Activated CD8-positive, alpha-beta memory T cell treated with anti-CD3 and anti-CD28 coated beads, Interleukin-2, amount 50 U/mL, for 48 hours (primary cell): ENCODE measurements around the gene XKR7.
"Not testable (repeated sequence)": the region's sequence is repeated elsewhere in the genome, so short reads cannot be mapped to it uniquely, and the experiment has no call there.

Source experiments
- DNase-seq: peaks from one replicate; pipeline ENCODE4 v3.0.0-alpha.2; 2020

Gene XKR7

DNA sequence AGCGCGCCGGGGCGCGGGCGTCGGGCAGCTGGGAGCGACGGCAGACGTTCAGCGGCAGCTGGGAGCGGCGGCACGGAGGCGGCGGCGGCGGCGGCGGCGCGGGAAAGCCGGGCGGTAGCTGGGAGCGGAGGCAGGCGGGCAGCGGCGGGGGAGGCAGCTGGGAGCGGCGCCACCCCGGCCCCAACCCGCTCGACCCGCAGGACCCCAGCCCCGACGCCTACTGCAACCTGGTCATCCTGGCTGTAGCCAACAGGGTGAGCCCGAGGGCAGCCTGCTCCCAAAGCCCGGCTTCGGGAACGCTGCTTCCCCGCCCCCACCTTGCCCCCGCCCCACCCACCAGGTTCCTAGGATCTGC lies 51.2 kb downstream of the XKR7 start:
- DNase-seq: no peak

DNA sequence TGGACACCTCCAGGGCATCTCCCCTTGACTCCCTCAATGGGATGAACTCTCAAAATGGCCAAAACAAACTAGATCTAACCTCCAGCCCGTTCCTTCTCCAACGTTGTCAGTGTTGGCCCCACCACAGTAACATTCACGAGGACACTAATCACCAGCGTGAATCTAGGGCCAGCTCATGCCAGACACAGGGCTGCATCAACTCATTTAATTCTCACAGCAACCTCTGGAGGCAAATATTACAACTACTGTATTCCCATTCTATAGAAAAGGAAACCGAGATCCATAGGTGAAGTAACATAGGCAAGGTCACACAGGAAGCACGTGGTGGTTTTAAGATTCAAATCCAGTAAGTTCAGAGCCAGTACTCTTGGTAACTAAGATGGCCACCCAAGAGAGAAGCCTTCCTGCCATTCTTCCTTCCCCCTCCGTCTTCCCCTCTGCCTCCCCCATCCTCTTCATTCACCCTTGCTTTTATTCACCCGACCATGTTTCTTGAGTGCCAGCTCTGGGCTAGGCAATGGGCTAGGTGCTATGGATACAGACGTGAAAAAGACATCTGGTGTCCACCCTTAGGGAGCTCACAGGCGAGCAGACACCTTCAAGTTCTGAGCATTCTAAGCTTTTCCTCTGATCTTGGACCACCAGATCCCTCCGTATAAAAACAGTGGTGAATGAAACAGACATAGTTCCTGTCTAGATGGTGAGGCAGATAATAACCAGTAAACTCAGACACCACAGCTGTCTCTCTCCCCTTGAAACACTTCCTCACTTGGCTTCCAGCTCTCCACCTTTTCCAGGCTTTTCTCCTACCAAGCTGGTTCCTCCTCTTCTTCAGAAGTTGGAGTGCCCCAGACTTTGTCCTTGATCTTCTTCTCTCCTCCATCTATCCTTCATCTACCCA lies 51.9 kb downstream of the XKR7 start:
- no peak for DNase-seq

DNA sequence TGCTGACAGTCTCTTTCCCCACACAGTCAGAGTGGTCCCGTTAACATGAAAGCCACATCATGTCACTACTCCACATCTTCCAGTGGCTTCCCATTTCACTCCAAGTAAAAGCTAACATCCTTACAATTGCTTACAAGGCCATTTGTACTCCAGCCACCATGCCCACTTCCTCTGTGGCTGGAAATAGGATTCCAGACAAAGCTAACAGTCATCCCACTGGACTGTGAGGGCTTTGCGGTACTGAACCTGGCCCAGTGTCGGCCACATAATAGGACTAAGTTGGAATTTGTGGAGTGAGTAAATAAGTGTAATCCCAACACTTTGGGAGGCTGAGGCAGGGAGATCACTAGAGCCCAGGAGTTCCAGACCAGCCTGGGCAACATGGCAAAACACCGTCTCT lies 53.1 kb downstream of the XKR7 start:
- no peak for DNase-seq

DNA sequence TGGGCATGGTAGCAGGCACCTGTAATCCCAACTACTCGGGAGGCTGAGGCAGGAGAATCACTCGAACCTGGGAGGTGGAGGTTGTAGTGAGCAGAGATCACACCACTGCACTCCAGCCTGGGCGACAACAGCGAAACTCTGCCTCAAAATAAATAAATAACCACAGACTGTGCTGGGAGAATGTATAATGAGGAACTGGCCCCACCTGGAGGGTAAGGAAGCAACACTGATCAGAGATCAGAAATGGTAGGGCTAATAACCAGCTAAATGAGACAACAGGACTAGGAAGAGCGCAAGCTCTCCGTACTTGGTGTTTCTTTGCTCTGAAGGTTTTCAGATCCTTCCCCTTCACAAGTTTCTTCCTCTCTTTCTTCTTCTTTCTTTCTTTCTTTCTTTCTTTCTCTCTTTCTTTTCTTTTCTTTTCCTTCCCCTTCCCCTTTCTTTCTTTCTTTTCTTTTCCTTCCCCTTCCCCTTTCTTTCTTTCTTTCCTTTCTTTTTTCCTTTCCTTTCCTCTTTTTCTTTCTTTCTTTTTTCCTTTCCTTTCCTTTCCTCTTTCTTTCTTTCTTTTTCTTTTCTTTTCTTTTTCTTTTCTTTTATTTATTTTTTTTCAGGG lies 56.8 kb downstream of the XKR7 start:
- no peak for DNase-seq

DNA sequence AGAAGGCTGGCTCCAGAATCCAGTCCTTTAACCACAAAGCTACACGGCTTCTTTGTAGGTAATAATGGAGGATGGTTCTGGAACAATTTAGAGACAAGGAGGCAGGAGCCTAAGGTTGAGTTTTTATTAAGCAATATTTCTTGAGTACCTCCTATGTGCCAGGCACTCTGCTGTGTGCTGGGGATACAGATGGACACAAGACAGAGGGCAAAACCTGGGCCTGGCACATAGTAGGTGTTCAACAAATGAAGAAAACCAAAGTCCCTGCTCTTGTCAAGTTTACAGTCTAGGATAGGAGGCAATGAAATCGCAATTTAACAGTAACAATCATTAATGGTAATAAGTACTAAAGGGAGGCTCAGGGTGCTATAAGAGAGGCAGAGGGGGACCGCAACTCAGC lies 59.7 kb downstream of the XKR7 start:
- DNase-seq: no peak

DNA sequence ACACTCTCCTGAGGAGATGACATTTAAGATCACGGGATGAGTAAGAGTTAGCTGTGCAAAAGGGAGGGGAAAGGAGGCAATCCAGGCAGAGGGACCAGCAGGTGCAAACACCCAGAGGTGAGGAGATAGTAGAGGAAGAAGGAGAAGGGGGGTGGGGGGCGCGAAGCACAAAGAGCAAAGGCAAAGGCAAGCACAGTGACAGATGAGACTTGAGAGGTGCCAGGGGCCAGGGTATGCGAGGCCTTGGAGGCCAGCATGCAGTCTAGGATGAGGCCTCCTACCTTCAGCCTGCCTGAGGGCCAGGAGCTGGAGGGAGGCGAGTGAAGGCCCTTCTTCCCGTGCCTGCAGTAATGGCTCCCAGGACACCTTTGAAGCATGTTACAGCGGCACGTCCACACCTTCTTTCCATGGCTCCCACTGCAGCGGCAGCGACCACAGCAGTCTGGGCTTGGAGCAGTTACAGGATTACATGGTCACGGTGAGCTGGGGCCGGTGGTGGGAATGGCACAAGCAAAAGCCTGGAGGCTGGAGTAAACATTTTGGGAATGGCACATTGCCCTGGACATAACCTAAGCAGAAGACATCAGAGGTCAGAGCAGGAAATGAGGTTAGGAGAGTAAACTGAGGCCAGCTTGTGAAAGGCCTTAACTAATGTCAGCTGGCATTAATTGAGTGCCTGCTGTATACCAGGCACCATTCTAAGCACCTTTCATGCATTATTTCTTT lies 60.9 kb downstream of the XKR7 start:
- DNase-seq: no peak

DNA sequence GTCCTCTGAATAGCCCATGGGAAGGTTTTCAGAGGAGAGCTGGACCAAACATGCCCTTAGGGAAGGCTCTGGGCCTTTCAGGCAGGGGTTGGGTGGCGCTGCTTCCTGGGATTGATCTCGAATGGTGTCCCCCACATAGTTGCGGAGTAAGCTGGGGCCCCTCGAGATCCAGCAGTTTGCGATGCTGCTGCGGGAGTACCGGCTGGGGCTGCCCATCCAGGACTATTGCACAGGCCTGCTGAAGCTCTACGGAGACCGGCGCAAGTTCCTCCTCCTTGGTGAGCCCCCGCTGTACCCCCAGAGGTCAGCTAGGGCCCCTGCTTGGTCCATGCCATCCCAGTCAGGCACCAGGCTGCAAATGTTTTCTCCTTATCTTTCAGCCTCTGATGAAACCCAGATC lies 61.6 kb downstream of the XKR7 start:
- no peak for DNase-seq

DNA sequence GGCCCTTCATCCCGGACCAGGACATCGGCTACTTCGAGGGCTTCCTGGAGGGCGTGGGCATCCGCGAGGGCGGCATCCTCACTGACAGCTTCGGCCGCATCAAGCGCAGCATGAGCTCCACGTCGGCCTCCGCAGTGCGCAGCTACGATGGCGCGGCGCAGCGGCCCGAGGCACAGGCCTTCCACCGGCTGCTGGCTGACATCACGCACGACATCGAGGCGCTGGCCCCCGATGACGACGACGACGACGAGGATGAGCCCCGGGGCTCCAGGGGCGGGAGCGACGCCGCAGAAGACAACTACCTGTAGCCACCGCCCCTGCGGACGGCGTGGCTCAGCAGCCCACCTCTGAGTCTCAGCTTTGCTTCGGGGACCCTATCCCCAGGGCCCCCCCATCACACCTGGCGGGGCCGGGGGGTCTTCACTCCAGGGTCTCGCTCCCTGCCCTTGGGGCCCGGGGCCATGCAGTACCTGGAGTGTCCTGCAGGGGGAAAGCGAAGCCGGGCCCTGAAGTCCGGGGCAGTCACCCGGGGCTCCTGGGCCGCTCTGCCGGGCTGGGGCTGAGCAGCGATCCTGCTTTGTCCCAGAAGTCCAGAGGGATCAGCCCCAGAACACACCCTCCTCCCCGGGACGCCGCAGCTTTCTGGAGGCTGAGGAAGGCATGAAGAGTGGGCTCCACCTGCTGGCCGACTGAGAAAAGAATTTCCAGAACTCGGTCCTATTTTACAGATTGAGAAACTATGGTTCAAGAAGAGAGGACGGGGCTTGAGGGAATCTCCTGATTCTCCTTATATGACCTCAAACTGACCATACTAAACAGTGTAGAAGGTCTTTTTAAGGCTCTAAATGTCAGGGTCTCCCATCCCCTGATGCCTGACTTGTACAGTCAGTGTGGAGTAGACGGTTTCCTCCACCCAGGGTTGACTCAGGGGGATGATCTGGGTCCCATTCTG lies 63.3 kb downstream of the XKR7 start:
- peak; percentile 88 for DNase-seq

DNA sequence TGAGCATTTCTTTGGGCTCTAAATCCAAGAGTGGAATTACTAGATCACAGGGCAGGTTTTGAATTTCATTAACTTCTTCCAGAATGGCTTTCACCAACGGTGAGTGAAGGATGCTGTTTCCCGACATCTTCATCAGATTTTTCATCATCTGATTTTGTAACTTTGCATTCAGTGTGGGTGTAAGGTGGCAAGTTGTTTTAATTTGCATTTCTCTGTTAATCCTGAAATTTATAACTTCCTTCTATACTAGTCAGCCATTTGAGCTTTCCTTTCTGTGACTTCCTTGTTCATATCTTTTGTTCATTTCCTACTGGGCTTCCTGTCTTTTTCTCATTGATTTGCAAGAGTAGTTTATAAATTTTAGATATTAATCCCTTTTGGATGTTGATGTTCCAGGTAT lies 65.4 kb downstream of the XKR7 start:
- DNase-seq: no peak

DNA sequence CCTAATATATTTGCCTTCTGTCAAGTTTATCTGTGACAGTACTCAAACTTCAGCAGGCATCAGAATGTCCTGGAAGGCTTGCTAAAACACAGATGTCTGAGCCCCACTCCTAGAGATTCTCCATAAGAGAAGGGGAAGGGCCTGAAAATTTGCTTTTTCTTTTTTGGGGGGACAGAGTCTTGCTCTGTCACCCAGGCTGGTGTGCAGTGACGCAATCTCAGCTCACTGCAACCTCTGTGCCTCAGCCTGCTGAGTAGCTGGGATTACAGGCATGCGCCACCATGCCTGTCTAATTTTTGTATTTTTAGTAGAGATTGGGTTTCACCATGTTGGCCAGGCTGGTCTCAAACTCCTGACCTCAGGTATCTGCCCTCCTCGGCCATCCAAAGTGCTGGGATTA lies 65.8 kb downstream of the XKR7 start:
- DNase-seq: not testable (repeated sequence)

DNA sequence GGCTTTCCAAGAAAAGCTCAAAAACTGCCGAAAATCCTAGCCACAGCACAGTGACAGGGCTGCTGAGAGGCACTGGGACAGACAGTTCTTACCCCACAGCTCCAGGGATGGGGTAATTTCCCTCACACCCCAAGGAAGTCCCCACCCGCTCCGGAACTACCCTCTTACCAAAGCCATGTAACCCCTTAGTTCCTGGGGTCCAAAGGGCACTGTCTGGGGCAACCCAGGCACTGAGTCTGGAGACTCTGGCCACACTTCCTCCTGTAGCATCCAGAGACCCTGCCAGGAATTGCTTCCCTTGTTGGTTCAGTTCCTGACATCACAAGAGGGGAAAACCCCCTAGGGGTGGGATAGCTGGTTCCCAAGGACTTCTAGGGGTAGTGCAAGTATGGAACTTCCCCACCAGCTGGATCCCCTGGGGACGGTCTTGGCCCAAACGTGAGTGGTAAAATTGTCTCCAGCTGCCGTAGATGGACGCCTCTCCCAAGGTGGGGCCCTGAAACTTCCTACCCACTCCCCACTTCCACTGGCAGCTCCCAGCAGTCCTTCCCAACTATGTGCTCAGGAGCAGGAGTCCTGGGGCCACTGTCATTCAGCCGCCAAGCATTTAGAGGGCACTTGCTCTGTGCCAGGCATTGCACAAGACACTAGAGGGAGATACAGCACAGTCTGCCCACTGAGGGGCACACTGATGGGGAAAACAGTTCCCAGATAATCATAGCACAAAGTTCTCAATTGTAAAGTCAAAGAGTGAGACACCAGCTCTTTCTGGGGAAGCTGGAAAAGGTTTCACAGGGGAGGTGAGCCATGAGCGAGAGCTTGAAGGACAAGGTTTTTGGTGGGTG lies 66.9 kb downstream of the XKR7 start:
- no peak for DNase-seq

DNA sequence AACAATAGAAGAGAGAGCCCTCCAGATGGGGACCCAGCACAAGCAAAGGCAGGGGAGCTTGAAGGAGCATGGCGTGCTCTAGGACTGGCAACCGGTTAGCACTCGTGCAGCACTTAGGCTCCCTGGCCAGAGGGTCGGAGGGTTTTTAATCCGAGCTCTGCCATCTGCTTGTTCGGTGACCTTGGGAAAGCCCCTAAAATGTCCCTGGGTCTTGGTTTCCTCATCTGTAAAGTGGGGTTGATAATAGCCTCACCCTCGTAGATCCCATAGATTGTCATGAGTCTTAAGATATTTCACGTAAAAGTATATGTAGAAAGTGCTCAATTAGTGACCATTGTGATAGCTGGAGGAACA lies 67.5 kb downstream of the XKR7 start:
- DNase-seq: no peak

DNA sequence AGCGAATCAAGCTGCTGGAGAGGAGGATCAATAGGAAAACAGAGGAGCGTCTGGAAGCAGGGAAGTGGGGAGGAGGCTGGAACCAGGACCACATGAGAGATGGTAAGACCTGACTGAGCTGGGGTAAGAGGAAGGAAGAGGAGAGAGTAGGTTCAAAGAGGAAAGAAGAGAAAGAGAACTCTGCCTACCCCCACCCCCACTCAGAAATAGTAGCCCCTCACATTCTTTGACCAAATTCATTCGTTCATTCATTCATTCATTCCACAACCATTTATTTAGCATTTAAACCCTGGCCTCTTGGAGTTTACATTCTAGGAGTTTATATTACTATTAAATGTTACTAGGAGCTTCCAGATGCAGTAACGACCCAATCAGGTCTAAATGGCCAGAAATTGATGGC lies 68.3 kb downstream of the XKR7 start:
- no peak for DNase-seq

DNA sequence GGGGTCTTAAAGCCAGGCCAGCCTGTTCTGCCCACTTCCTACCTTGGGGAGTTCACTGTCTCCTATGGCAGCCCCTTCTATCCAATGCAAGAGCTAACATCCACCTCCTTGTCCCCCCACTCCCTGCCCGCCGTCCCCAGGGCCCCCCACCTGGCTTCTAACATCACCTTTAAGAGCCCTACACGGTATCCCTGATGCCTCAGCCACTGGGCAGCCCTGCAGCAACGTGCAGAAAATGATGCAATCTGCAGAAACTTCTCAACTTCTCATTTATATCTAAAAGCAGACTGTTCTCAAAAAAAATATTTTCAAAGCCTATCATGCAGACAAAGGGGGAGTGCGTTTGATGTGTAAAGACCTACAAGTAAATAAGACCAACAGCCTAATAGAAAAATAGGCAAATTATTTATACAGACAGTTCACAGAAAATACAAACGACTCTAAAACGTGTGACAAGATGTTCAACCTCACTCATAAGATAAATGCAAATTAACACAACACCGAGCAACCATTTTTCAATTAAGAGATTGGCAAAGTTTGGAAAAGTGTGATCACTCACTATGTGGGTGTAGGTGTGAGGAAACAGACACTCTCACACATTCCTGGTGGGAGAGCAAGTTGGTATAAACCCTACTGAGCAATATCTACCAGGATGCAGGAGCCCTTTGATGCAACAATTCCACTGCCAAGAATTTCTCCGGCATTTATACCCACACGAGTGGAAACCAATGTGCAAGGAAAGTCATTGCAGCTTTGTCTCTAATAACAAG lies 69.0 kb downstream of the XKR7 start:
- no peak for DNase-seq

DNA sequence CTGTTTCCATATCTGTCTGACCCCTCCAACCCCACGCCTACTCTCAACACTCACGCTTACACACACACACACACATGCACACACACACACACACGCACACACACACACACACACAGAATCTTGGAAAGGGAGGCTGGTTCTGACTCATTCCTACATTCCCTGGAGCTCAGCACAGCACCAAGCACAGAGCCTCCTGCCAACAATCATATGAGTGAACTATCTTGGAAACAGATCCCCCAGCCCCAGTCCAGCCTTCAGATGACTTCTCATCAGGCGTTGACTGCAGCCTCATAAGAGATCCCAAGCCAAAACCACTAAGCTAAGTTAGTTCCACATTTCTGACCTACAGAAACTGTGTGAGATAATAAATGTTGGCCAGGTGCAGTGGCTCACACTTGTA lies 70.0 kb downstream of the XKR7 start:
- no peak for DNase-seq

DNA sequence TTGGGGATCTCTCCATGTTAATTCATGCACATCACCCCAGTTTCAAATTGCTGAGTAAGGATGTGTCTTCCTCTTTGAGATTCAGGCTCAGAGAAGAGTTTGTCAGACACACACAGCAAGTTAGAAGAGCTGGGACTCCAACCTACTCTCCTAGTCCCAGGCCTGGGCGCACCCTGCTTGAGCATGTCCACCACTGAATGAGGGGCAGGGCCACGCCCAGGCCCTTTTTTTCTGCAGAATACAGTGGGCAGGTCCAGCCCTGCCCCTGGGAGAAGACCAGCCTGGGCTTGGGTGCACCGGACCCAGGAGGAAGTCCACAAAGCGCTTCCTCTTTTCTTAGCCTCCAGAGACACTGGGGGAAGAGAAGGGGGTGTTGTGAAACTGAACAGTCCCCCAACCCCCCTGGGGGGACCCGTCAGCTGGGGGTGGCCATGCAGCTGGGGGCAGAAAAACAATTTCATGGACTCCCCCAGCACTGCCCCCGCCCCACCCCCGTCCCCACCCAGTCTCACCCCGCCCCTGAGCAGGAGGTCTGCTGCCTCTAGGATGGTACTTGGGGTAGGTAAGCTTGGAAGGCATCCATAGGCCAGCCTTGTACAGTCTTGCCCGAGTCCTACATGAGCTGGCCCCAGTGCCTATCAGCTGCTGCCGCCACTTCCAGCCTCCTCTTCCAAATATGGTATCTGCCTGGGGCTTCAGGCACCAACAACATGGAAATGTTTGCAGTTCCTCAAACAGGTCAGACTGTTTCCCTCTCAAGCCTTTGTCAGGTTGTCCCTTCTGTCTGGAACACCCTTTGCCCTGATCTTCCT lies 72.4 kb downstream of the XKR7 start:
- DNase-seq: no peak

DNA sequence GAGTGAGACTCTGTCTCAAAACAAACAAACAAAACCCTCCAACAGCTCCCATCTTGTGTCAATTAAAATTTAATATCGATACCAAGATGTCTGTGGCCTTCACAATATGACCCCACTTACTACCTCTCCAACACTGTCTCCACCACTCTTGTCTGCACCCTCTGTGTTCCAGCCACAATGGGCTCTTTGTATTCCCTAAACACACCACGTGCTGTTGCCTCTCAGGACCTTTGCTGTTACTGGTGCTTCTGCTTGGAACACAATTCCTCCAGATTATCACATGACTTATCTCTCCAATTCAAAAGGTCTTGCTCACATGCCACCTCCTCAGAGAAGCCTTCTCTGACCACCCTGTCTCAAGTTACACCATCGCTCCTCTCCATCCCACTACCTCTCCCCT lies 78.0 kb downstream of the XKR7 start:
- DNase-seq: no peak

DNA sequence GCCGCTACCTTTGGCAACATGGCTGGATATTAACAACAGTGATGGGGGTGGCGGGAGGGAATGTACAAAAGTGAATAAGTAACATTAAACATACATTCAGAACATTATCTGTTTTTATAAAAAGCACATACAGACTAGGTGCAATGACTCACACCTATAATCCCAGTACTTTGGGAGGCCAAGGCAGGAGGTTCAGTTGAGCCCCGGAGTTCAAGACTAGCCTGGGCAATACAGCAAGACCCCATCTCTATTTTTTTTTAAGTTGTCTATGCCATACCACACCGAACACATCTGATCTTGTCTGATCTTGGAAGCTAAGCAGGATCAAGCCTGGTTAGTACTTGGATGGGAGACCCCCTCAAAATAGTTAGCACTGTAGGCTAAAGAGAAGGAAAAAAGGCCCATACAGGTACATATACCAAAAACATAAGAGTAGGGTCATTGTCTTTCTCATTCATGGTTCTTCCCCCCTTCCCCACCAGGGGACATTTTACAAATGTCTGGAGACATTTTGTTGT lies 82.4 kb downstream of the XKR7 start:
- DNase-seq: no peak

DNA sequence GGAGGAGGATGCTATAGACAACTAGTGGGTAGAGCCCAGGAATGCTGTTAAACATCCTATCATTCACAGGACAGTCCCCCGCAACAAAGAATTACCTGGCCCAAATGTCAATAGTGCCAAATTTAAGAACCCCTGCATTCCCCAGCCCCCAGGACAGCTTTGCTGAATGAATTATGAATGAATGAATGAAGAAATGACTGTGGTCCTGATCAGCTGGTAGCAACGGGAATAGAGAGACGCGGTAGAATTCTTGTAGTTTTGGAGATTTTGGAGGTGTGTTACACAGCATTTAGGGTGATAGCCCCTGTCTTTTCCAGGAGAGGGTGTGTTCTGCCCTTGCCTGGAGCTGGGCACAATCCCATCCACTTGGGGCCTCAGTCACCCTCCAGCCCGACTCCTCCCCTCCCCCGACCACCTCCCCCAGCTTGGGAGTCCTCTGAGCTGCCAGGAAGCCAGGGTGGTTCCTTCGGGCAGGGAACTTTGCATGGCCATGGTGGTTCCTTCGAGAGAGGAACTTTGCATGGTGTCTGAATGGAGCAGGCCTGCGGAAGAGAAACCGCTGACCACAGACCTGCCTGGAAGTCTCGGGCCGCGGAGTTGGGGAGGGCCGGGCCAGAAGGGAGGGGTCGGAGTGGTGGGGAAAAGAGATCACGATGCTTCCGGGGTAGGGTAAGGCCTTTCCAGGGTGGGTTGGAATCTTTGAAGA lies 83.1 kb downstream of the XKR7 start:
- no peak for DNase-seq

DNA sequence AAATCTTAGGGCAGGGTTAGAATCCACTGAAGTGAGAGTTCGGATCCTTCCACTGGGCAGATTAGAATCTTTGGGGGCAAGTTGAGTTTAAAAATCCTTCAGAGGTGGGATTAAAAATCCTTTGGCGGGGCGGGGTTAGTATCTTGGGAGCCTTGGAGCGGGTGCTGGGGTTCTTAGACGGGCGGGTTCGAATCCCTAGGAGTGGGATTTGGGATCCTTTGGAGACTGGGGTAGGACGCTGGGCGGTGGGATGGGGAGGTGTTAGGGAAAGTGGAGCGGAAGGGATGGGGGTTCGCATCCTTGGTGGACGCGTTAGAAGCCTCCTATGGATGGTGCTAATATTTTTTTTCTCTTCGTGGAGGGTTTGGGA lies 83.8 kb downstream of the XKR7 start:
- no peak for DNase-seq
